Vagina (tissue), 2 donors: ENCODE measurements around the gene NIPSNAP2.

Source experiments
- CTCF ChIP-seq, 3 experiments: fragments of 450-650 bp in 2 of 3; fragments of 200-600 bp in 1 of 3; sonication (generic) in 1 of 3; IDR thresholded peaks; one replicate each; pipeline ENCODE4 v1.5.1; 2017 to 2019; ENCODE audit warnings: antibody characterized with exemption in 3 of 3, mild to moderate bottlenecking in 2 of 3, moderate library complexity in 2 of 3
- POLR2A ChIP-seq, 2 donors: fragments of 450-650 bp; IDR thresholded peaks; one replicate each; pipeline ENCODE4 v1.6.1; 2017; ENCODE audit warnings: antibody characterized with exemption in 2 of 2, mild to moderate bottlenecking in 2 of 2, moderate library complexity in 2 of 2
- POLR2AphosphoS5 ChIP-seq, 2 donors: sonication (generic); formaldehyde crosslinking; IDR thresholded peaks; one replicate each; pipeline ENCODE4 v1.9.0; 2017; ENCODE audit warnings: antibody characterized with exemption in 2 of 2, mild to moderate bottlenecking in 2 of 2, low read depth in 1 of 2; ENCODE audit not compliant: insufficient read depth in 1 of 2

GRCh38 chr7:55970978-55971377, 6.6 kb downstream of the NIPSNAP2 start:
- no peak for TF ChIP-seq CTCF (IDR thresholded peaks at IDR 0.05)
- TF ChIP-seq POLR2AphosphoS5 (IDR thresholded peaks at IDR 0.05; ENCODE audit: insufficient read depth in 1 of 2, low read depth in 1 of 2) = no peak
- TF ChIP-seq POLR2A (IDR thresholded peaks at IDR 0.05) = no peak
